ENCODE results near the gene CHRNB2.
A peak's percentile ranks its signal among the peaks of the same experiment; 100 is the strongest.

Gene CHRNB2

DNA sequence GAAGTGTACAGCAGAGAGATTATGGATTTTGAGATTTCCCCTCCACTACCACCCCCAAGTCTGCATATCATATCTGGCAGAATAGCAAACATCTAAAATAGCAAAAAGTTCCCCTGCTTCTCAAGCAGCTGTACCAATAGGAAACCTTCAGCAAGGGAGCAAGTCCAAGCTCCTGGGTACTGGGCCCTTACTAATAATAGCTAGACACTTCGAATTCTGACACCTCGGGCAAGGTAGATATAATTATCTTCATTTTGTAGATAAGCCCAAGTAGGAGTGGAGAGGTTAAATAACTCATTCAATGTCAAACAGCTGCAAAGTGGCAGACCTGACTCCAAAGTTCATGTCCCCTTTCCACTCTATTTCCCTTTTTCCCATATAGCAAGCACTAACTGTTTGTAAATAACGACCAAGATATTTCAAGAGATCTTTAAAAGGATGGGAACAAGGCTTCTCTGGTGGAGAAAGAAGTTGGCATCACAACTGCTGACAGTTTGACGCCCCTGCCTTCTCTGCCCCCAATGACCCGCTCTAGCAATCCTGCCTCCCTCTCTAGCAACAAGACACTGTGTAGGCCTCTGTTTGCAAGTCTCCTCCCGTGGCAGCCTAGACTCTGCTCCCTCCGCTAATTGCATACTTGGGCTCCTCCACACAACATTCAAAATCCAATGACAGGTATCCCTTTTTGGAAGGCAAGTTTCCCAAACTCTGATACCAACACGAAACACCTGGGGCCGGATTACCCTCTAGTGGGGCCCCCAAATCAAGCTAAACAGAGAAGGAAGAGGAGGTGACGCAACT lies 59.1 kb downstream of the CHRNB2 start:
- no peak for TF ChIP-seq CTCF (IDR thresholded peaks at IDR 0.05)
- Histone ChIP-seq H3K27me3 (ENCODE audit: control insufficient read depth, insufficient read depth, low read length) (no peaks in the 10 kb centered on the region), H3K9ac (no peak overlapping the region), H3K4me1 (peaks cover 4% of the 10 kb centered on the region), H3K36me3 (ENCODE audit: control insufficient read depth, insufficient read depth, low read length) (no peaks in the 10 kb centered on the region), H3K9me3 (ENCODE audit: control insufficient read depth, low read length) (no peaks in the 10 kb centered on the region), H3K27ac (peak overlapping the region; percentile 91), H3K4me2 (ENCODE audit: low read length) (peak overlapping the region; percentile 99), H2AFZ (peak overlapping the region; percentile 90), H3K4me3 (ENCODE audit: low read depth, low read length) (peak overlapping the region; percentile 85), H3K79me2 (peaks cover 29% of the 10 kb centered on the region)

DNA sequence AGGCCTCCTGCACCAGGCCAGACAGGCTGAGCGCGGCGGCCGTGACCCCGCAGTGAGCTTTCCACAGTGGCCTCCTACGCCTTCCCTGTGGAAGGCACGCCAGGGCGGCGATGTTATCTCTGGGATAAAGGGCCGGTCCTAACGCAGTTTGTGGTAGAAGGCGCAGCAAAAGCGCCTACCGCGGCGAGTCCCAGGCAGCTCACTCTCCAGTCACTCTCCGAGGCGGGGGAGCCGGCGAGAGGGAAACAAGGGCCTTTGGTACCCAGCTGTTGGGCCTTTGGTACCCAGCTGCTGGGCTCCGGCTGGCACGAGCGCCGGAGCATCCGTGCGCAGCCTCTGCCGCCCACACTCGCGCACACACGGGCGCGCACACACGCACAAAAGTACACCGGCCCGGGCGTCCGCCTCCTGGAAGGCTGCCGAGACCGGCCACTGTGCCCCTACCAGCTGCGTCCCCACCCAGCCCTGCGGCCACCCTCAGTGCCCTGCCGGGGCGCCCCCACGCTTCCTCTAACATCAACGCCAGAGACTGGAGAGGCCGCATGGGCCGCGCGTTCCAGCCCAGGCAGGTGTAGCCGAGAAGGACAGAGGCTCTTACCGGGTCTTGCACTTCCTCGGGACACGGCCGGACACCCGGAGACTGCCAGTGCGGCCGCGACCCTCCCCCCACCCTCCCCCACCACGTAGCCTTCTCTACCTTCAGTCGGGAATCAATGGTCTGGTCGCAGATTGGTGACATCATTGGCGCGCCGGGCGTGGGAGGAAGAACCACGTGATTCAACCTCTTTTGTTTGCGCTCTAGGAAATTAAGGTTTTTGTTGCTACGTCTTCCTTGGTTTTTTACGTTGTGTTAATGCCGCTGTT lies 59.9 kb downstream of the CHRNB2 start:
- TF ChIP-seq CTCF (IDR thresholded peaks at IDR 0.05) = no peak
- Histone ChIP-seq H3K36me3 (ENCODE audit: control insufficient read depth, insufficient read depth, low read length) (no peaks in the 10 kb centered on the region), H3K9ac (peak overlapping the region; percentile 8), H3K27ac (peak overlapping the region; percentile 91), H3K27me3 (ENCODE audit: control insufficient read depth, insufficient read depth, low read length) (no peaks in the 10 kb centered on the region), H2AFZ (peak overlapping the region; percentile 90), H3K4me3 (ENCODE audit: low read depth, low read length) (peak overlapping the region; percentile 85), H3K4me2 (ENCODE audit: low read length) (peak overlapping the region; percentile 99), H3K9me3 (ENCODE audit: control insufficient read depth, low read length) (no peaks in the 10 kb centered on the region), H3K4me1 (peaks cover 4% of the 10 kb centered on the region), H3K79me2 (peaks cover 27% of the 10 kb centered on the region)

- peaks cover 4% of the 10 kb centered on the region for H3K4me1 ChIP-seq
- no peak for TF ChIP-seq CTCF (IDR thresholded peaks at IDR 0.05)
- no peaks in the 10 kb centered on the region for H3K9me3 ChIP-seq (ENCODE audit: control insufficient read depth, low read length)
These were observed 60.5 kb downstream of the CHRNB2 start for GRCh38 chr1:154628121-154628405.

GRCh38 chr1:154629061-154629674 lies 61.6 kb downstream of the CHRNB2 start:
- H2AFZ ChIP-seq = no peak overlapping the region
- H3K27me3 ChIP-seq (ENCODE audit: control insufficient read depth, insufficient read depth, low read length) = no peaks in the 10 kb centered on the region
- no peaks in the 10 kb centered on the region for H3K9me3 ChIP-seq (ENCODE audit: control insufficient read depth, low read length)
- peaks cover 4% of the 10 kb centered on the region for H3K4me1 ChIP-seq
- no peak overlapping the region for H3K9ac ChIP-seq
- no peaks in the 10 kb centered on the region for H3K36me3 ChIP-seq (ENCODE audit: control insufficient read depth, insufficient read depth, low read length)
- H3K4me2 ChIP-seq (ENCODE audit: low read length) = no peak overlapping the region
- no peak for TF ChIP-seq CTCF (IDR thresholded peaks at IDR 0.05)
- peaks cover 14% of the 10 kb centered on the region for H3K79me2 ChIP-seq
- H3K27ac ChIP-seq = no peak overlapping the region
- no peak overlapping the region for H3K4me3 ChIP-seq (ENCODE audit: low read depth, low read length)

More at GRCh38 chr1:154628121-154628405, 60.5 kb downstream of the CHRNB2 start:
- Histone ChIP-seq H3K9ac (no peak overlapping the region), H2AFZ (peak overlapping the region; percentile 90), H3K4me3 (ENCODE audit: low read depth, low read length) (peak overlapping the region; percentile 85), H3K27me3 (ENCODE audit: control insufficient read depth, insufficient read depth, low read length) (no peaks in the 10 kb centered on the region), H3K27ac (peak overlapping the region; percentile 91), H3K36me3 (ENCODE audit: control insufficient read depth, insufficient read depth, low read length) (no peaks in the 10 kb centered on the region), H3K79me2 (peaks cover 23% of the 10 kb centered on the region), H3K4me2 (ENCODE audit: low read length) (peak overlapping the region; percentile 99)

All from parathyroid adenoma (tissue), 2 donors.